Fibroblast of skin of left quadriceps (primary cell): Measurements from ENCODE around the gene CTDSPL2.
"Not testable (repeated sequence)": the region's sequence is repeated elsewhere in the genome, so short reads cannot be mapped to it uniquely, and the experiment has no call there.

Experiments used
- DNase-seq, 2 experiments: peaks; one replicate each; pipeline ENCODE4 v3.0.0-alpha.2; 2013; ENCODE audit warnings: low read depth in 2 of 2

The CTDSPL2 gene

DNA sequence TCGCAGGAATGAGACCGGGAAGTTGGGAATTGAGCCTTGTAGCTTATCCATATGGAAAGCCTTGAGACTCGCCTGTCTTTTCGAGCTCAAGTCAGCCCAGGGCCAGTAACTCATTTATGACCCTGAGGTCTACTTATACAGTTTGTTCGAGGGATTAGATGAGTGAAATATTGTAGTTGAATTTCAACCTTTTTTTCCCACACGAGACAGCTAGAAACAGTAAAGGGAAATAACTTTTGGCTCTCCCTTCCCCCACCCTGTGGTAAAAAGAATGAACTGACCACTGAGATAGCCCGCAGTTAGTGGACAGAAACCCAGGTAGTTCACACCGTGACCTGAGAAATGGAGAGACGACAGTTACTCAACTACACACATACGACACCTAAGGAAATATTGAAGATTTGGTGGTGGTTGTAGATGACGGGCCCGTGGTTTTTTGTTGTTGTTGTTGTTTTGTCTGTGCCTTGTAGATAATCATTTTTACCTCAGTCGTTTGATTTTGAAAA, 110.4 kb downstream of the CTDSPL2 start:
- no peak for DNase-seq

DNA sequence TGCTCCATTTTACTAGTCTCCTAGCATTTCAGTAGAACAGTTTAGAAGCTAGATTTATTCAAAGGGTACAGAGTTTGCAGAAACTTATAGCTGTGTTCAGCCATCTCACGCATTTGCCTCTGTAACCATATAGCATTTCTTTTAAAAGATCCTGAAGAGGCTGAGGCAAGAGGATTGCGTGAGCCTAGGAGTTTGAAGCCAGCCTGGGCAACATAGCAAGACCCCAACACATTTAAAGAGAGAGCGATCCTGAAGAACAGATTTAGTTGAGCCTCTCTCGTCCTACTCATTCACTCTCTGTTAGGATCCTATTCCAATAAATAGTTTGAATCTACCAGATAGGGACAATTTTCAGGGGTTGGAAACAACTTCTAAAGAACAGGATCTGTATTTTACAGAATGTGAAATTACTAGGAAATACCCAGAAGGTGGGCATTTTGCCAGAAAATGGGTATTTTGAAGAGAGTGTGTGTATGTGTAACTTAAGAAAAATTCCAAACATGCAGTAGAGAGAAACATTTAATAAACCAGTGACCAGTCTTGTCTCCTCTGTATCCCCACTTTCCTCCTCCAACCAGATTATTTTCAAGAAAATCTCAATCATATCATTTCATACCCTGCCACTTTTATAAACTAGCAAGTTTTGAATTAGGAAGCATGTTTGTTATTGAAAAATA, 114.0 kb downstream of the CTDSPL2 start:
- DNase-seq: peak; percentile 77 to 80

GRCh38 chr15:44542596-44542995, 115.2 kb downstream of the CTDSPL2 start:
- DNase-seq: no peak

GRCh38 chr15:44544745-44545144, 117.3 kb downstream of the CTDSPL2 start:
- DNase-seq: not testable (repeated sequence)

GRCh38 chr15:44545913-44546802, 118.7 kb downstream of the CTDSPL2 start:
- no peak for DNase-seq

DNA sequence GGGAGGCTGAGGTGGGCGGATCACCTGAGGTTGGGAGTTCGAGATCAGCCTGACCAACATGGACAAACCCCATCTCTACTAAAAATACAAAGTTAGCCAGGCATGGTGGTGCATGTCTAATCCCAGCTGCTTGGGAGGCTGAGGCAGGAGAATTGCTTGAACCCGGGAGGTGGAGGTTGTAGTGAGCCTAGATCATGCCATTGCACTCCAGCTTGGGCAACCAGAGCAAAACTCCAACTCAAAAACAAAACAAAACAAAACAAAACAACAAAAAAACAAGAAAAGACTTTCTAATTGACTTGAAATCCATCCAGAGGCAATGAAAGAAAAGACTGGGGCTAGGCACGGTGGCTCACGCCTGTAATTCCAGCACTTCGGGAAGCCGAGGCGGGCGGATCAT, 121.7 kb downstream of the CTDSPL2 start:
- not testable (repeated sequence) for DNase-seq

- DNase-seq: peak; percentile 12 to 28
Measured at GRCh38 chr15:44550256-44550655, 122.8 kb downstream of the CTDSPL2 start.

DNA sequence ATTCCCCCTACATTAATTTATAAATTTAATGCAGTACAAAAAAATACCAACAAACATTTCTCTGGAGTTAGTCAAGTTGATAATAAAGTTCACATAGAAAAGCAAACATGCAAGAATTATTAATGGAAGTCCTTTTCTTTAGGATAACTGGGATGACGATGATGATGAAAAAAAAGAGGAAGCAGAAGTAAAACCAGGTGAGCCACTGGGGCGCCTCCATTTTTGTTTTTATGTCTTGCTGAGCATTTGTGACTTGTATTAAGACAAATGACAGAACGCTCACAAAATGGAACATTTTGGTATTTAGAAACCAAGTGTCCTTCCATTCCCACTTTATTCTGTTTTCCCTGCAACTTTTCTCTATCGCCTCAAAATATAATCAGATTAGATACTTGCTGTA, 123.3 kb downstream of the CTDSPL2 start:
- no peak for DNase-seq

DNA sequence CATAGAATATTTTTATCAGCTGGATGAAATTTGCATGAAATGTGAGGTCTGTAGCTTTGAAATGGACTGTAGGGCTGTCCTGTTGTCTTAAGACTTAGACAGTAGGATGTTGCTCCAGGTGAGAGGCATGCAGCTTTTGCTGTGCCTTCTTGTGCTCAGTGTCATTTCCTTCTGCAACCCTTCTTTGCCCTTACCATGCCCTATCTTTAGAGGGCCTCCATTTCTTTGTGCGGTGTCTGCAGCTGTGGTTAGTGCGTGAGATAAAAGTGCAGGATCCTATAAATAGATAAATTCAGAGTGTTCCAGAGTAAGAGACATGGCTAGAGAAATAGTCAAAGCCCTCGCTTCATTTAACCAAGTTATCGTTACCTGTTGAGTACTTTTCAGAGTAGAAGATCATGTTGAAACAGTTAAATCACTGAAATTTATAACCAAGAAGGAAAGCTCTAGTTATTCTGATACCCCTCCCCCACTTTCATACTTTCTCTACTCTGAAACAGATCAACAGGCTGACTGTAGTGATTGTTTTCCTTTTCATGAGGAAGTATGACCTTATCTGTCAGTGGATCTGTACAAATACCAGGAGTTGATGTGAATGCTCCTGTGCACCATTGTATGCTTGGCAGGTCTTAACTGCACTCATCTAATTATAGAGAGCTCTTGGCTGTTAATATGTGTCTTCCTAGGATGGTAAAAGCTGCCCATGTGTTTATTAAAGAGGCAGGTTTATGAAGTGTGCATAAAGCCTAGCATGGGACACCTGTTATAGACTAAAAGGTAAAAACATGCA, 127.7 kb downstream of the CTDSPL2 start:
- DNase-seq: no peak

DNA sequence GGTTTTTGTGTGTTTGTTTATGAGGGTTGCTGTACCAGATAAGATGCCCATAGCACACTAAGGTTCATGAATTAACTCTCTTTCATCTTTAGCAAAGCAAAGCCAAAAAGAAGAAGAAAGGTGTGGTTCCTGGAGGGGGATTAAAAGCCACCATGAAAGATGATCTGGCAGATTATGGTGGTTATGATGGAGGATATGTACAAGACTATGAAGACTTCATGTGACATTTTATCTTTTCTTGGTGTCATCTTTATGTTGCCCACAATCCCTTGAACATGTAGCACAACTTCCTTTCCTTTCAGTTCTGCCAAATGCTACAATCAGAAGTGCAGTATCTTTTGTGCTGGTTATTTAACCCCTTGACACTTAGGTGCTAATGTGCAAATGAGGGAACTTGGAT, 133.5 kb downstream of the CTDSPL2 start:
- not testable (repeated sequence) for DNase-seq

DNA sequence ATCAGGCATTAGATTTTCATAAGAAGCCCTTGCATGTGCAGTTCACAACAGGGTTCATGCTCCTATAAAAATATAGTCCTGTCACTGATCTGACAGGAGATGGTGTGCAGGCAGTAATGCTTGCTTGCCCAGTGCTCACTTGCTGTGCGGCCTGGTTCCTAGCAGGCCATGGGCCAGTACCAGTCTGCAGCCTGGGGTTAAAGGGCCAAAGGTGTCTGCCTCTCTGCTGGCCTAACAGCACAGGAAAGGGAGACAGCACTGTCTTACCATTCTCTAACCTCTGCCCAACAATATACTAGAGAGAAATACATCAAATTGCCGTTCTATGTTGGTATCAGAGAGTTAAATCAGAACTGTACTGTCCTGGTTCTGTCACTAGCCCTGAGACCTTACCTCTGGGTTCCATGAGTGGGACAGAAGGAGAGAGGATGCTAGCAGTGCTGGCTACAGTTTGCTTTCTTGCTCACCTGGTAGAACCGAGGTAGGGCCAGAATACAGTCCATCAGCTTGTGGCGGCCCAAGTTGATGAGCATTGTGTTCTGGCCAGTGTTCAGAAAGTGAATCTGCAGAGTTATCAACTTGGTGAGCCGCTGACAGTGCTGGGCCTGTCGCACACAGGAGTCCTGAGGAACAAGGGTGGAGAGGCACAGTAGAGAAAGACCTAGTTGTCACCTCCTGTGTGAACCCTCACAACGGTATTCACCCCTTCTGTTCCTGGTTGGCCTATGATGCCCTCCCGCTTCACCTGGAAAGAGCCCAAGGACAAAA, 138.1 kb downstream of the CTDSPL2 start:
- no peak for DNase-seq

GRCh38 chr15:44566155-44566540, 138.7 kb downstream of the CTDSPL2 start:
- no peak for DNase-seq

GRCh38 chr15:44568338-44568737, 140.9 kb downstream of the CTDSPL2 start:
- DNase-seq: no peak

DNA sequence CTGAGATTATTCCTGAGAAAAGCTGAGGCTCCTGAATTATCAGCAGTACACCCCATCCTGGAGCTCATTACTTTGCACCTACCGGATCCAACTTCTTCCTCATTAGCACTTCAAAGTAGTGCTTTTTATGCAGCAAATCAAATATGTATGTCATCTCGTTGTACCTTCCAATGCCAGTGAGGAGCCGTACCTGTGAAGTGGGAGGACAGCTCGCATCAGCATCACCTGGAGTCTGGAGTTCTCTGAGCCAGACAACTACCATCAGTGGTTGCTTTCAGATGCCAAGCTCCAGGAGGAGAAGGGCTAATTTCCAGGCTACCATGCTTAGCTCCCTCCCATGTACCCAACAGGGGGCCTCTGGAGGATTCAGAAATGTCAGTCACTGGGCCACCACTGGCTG, 141.9 kb downstream of the CTDSPL2 start:
- no peak for DNase-seq

DNA sequence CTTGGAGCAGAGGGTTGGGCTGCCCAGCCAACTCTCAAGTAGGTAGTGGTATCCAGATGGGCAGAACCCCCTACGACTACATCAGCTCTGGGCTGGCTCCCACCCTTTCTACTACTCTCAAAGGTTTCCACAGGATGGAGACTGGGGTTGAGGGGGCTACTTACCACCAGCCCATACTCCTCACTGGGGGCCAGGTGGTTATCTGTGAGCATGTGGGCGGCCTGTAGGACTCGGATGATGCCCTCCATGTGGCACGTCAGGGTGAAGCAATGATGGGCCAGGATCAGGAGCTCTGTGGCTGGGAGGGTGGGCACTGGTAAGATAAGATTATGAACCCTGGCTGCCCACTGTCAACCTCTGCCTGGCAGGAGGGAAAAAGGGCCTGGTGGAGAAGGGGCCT, 142.9 kb downstream of the CTDSPL2 start:
- DNase-seq: no peak

DNA sequence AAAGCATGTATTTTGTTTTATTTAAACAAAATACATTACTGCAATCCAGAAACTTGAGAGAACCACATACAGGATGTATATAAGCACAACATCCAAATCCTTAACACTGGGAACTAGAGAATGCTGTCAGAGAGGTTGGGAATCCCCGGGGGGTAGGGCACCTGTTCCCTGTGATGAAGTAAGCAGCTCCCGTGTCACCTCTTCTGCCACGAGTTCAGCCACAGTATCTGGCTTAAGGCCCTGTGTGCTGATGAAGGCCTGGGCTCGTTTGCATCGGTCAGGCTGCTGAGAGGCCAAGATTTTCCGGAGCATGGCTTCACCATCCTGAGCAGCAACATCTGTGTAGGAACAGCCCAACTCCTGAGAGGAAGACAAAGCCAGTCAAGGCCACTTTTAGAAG, 146.0 kb downstream of the CTDSPL2 start:
- DNase-seq: no peak

DNA sequence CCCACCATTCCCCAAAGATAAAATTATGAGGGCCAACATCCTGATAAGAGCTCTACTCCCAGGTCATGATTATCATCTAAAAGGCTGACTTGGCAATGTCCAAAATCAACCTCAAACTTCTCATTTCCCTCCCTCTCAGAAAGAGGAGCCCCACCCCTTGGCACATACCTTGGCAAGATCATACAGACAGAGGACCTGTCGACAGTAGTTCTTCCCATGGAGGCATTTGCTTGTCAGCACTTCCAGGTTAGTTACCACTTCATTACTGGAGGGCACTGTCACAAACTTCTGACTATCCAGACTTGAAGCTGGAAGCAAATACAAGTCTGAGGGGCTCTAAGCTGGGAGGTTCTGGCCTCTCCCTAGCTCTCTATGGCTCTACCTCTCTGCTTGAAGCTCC, 147.3 kb downstream of the CTDSPL2 start:
- no peak for DNase-seq
